HepG2 (cell line): ENCODE measurements around the gene WBP1. TPM values are rescaled to one million over a fixed set of nuclear protein-coding genes. Genes with fewer than 3 reads are reported as not detected.

ENCODE experiments used
- ATRX ChIP-seq: sonication (generic); formaldehyde crosslinking; IDR thresholded peaks from 2 replicates; pipeline ENCODE4 v1.4.0; 2020; ENCODE audit warnings: missing genetic modification reagents, borderline replicate concordance
- HOXA3 ChIP-seq: sonication (generic); formaldehyde crosslinking; IDR thresholded peaks from 2 replicates; pipeline ENCODE4 v1.5.0; 2020; ENCODE audit warnings: missing genetic modification reagents
- MED13 ChIP-seq: sonication (generic); formaldehyde crosslinking; IDR thresholded peaks from 2 replicates; pipeline ENCODE4 v1.5.0; 2020; ENCODE audit warnings: missing genetic modification reagents
- MLLT10 ChIP-seq: sonication (generic); formaldehyde crosslinking; IDR thresholded peaks from 2 replicates; pipeline ENCODE4 v1.4.0; 2020; ENCODE audit warnings: missing genetic modification reagents
- SAP130 ChIP-seq: IDR thresholded peaks from 2 replicates; pipeline ENCODE4 v1.6.1; 2016; ENCODE audit warnings: low read depth
- SIN3A ChIP-seq: IDR thresholded peaks from 2 replicates; pipeline ENCODE4 v1.6.1; 2011; ENCODE audit warnings: low read depth, mild to moderate bottlenecking, control low read depth, low read length, borderline replicate concordance
- STAT5B ChIP-seq: sonication (generic); formaldehyde crosslinking; IDR thresholded peaks from 2 replicates; pipeline ENCODE4 v1.4.0; 2020; ENCODE audit warnings: missing genetic modification reagents
- SYNCRIP ChIP-seq: fragments of 200-400 bp; formaldehyde crosslinking; IDR thresholded peaks from 2 replicates; pipeline ENCODE4 v1.6.1; 2018; ENCODE audit warnings: mild to moderate bottlenecking, low read depth, low read length; ENCODE audit not compliant: insufficient read depth
- TARDBP ChIP-seq: sonication (generic); formaldehyde crosslinking; IDR thresholded peaks from 2 replicates; pipeline ENCODE4 v1.8.0; 2022; ENCODE audit warnings: mild to moderate bottlenecking, missing genetic modification reagents
- ZC3H13 ChIP-seq: sonication (generic); formaldehyde crosslinking; IDR thresholded peaks from 2 replicates; pipeline ENCODE4 v1.8.1; 2023; ENCODE audit warnings: mild to moderate bottlenecking, missing genetic modification reagents, moderate library complexity
- ZFP37 ChIP-seq: sonication (generic); formaldehyde crosslinking; IDR thresholded peaks from 2 replicates; pipeline ENCODE4 v1.4.0; 2020; ENCODE audit warnings: missing genetic modification reagents, borderline replicate concordance
- ZFX ChIP-seq: sonication (generic); formaldehyde crosslinking; IDR thresholded peaks from 2 replicates; pipeline ENCODE4 v1.4.0; 2020; ENCODE audit warnings: mild to moderate bottlenecking, low read depth, missing genetic modification reagents, moderate library complexity
- ZNF17 ChIP-seq: sonication (generic); formaldehyde crosslinking; IDR thresholded peaks from 2 replicates; pipeline ENCODE4 v1.5.0; 2020; ENCODE audit warnings: mild to moderate bottlenecking, missing genetic modification reagents
- ZNF776 ChIP-seq: sonication (generic); formaldehyde crosslinking; IDR thresholded peaks from 2 replicates; pipeline ENCODE4 v1.4.0; 2020; ENCODE audit warnings: mild to moderate bottlenecking, missing genetic modification reagents
- ZSCAN12 ChIP-seq: sonication (generic); formaldehyde crosslinking; IDR thresholded peaks from 2 replicates; pipeline ENCODE4 v1.9.0; 2021; ENCODE audit warnings: mild to moderate bottlenecking, missing genetic modification reagents
- polyA plus RNA-seq, 8 experiments: library from polyadenylated mRNA; depleted of rRNA in 3 of 8; stranded (reverse) in 7 of 8; unstranded in 1 of 8; fragments of >200 nt; fragmentation: Illumina TruSeq in 4 of 8; extraction: Trizol in 4 of 8; gene quantifications; 2 replicates each; pipeline versions ENCODE4 v1.2.1 to v1.2.3, GENCODE V29; 2011 to 2016; ENCODE audit warnings: low read depth in 4 of 8, missing spikeins in 1 of 8, mixed read lengths in 1 of 8; ENCODE audit not compliant: insufficient read depth in 1 of 8
- total RNA-seq, 5 experiments: library from RNA; depleted of rRNA; stranded (reverse); fragments of >200 nt; fragmentation: Illumina TruSeq; extraction: Trizol; gene quantifications; 2 replicates each; pipeline ENCODE4 v1.2.3, GENCODE V29; 2016; ENCODE audit warnings: low read depth in 1 of 5
- TF ChIP-seq, protein P1 (sequence below): IDR thresholded peaks from 2 replicates; pipeline ENCODE4 v1.6.1; 2016; ENCODE audit warnings: low read depth, control low read depth
- TF ChIP-seq, protein P2 (sequence below): sonication (generic); formaldehyde crosslinking; IDR thresholded peaks from 2 replicates; pipeline ENCODE4 v1.5.1; 2020; ENCODE audit warnings: mild to moderate bottlenecking, missing genetic modification reagents
- TF ChIP-seq, protein P3 (sequence below), 2 experiments: sonication (generic) in 1 of 2; formaldehyde crosslinking in 1 of 2; IDR thresholded peaks; 2 replicates each; pipeline versions ENCODE4 v1.5.1 to v1.6.1; 2011 to 2020; ENCODE audit warnings: borderline replicate concordance in 1 of 2, low read depth in 1 of 2, low read length in 1 of 2, mild to moderate bottlenecking in 1 of 2, missing genetic modification reagents in 1 of 2, moderate library complexity in 1 of 2
- TF ChIP-seq, protein P4 (sequence below): IDR thresholded peaks from 2 replicates; pipeline ENCODE4 v1.6.1; 2016; ENCODE audit warnings: mild to moderate bottlenecking, missing biosample characterization, missing genetic modification reagents
- TF ChIP-seq, protein P5 (sequence below): sonication (generic); formaldehyde crosslinking; IDR thresholded peaks from 2 replicates; pipeline ENCODE4 v1.4.0; 2020; ENCODE audit warnings: missing genetic modification reagents
- TF ChIP-seq, protein P6 (sequence below): sonication (generic); formaldehyde crosslinking; IDR thresholded peaks from 2 replicates; pipeline ENCODE4 v1.4.0; 2020; ENCODE audit warnings: mild to moderate bottlenecking, low read depth, missing genetic modification reagents

Gene WBP1
- total and polyA plus RNA-seq, 2 of the 13 experiments (the other 11 are each of a cell fraction or from before 2014, with no cell fraction given): 38.8 to 85.7 TPM

DNA sequence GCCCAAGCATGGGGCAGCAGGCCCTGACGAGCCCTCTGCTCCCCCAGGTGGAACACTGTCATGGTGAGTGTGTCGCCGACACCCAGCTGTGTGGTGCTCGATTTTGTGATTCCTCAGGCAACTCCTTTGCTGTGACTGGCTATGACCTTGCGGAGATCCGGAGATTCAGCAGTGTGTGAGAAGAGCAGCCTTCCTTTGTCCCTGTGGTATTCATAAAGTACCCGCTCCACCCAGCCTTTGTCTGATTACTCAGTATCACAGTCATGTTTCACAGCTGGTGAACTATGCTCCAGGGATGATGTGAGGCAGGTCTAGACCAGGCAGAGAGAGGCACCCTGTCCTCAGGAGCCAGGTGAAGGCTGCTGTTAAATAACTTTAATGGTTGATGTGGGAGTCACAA lies 32.7 kb upstream of the WBP1 start (continued):
- TF ChIP-seq, protein P1, sequence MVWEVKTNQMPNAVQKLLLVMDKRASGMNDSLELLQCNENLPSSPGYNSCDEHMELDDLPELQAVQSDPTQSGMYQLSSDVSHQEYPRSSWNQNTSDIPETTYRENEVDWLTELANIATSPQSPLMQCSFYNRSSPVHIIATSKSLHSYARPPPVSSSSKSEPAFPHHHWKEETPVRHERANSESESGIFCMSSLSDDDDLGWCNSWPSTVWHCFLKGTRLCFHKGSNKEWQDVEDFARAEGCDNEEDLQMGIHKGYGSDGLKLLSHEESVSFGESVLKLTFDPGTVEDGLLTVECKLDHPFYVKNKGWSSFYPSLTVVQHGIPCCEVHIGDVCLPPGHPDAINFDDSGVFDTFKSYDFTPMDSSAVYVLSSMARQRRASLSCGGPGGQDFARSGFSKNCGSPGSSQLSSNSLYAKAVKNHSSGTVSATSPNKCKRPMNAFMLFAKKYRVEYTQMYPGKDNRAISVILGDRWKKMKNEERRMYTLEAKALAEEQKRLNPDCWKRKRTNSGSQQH (CRISPR knock-in tag): no peak
- TF ChIP-seq ZNF17: no peak
- TF ChIP-seq SYNCRIP: no peak
- TF ChIP-seq, protein P2, sequence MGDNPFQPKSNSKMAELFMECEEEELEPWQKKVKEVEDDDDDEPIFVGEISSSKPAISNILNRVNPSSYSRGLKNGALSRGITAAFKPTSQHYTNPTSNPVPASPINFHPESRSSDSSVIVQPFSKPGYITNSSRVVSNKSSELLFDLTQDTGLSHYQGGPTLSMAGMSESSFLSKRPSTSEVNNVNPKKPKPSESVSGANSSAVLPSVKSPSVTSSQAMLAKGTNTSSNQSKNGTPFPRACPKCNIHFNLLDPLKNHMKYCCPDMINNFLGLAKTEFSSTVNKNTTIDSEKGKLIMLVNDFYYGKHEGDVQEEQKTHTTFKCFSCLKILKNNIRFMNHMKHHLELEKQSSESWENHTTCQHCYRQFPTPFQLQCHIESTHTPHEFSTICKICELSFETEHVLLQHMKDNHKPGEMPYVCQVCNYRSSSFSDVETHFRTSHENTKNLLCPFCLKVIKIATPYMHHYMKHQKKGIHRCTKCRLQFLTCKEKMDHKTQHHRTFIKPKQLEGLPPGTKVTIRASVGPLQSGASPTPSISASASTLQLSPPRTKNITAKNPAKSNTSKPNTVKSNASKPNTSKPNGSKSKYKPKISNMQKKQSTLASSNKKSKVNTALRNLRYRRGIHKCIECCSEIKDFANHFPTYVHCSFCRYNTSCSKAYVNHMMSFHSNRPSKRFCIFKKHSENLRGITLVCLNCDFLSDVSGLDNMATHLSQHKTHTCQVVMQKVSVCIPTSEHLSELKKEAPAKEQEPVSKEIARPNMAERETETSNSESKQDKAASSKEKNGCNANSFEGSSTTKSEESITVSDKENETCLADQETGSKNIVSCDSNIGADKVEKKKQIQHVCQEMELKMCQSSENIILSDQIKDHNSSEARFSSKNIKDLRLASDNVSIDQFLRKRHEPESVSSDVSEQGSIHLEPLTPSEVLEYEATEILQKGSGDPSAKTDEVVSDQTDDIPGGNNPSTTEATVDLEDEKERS (CRISPR knock-in tag): no peak
- TF ChIP-seq MED13 (CRISPR knock-in tag): no peak
- 0 out of 2 replicates have a peak, but pooled peaks have one; percentile 27 for TF ChIP-seq ZFP37 (CRISPR knock-in tag)
- TF ChIP-seq ZSCAN12: no peak
- TF ChIP-seq STAT5B (CRISPR knock-in tag): no peak
- no peak for TF ChIP-seq ATRX (CRISPR knock-in tag)
- TF ChIP-seq, protein P3, sequence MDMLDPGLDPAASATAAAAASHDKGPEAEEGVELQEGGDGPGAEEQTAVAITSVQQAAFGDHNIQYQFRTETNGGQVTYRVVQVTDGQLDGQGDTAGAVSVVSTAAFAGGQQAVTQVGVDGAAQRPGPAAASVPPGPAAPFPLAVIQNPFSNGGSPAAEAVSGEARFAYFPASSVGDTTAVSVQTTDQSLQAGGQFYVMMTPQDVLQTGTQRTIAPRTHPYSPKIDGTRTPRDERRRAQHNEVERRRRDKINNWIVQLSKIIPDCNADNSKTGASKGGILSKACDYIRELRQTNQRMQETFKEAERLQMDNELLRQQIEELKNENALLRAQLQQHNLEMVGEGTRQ (IDR thresholded peaks at IDR 0.05; ENCODE audit: low read depth, low read length): no peak
- TF ChIP-seq, protein P3 (CRISPR knock-in tag; IDR thresholded peaks at IDR 0.05; ENCODE audit: borderline replicate concordance): no peak
- no peak for TF ChIP-seq MLLT10 (CRISPR knock-in tag)
- no peak for TF ChIP-seq ZNF776 (CRISPR knock-in tag)
- peak; percentile 67 for TF ChIP-seq SAP130
- TF ChIP-seq, protein P4, sequence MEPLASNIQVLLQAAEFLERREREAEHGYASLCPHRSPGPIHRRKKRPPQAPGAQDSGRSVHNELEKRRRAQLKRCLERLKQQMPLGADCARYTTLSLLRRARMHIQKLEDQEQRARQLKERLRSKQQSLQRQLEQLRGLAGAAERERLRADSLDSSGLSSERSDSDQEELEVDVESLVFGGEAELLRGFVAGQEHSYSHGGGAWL: no peak
- TF ChIP-seq, protein P5, sequence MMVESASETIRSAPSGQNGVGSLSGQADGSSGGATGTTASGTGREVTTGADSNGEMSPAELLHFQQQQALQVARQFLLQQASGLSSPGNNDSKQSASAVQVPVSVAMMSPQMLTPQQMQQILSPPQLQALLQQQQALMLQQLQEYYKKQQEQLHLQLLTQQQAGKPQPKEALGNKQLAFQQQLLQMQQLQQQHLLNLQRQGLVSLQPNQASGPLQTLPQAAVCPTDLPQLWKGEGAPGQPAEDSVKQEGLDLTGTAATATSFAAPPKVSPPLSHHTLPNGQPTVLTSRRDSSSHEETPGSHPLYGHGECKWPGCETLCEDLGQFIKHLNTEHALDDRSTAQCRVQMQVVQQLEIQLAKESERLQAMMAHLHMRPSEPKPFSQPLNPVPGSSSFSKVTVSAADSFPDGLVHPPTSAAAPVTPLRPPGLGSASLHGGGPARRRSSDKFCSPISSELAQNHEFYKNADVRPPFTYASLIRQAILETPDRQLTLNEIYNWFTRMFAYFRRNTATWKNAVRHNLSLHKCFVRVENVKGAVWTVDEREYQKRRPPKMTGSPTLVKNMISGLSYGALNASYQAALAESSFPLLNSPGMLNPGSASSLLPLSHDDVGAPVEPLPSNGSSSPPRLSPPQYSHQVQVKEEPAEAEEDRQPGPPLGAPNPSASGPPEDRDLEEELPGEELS: no peak
- 0 out of 2 replicates have a peak, but pooled peaks have one; percentile 47 for TF ChIP-seq TARDBP (CRISPR knock-in tag)
- TF ChIP-seq SIN3A: 0 out of 2 replicates have a peak, but pooled peaks have one; percentile 38
- peak; percentile 24 for TF ChIP-seq ZC3H13 (CRISPR knock-in tag)
- TF ChIP-seq ZFX (CRISPR knock-in tag): no peak
- TF ChIP-seq, protein P6, sequence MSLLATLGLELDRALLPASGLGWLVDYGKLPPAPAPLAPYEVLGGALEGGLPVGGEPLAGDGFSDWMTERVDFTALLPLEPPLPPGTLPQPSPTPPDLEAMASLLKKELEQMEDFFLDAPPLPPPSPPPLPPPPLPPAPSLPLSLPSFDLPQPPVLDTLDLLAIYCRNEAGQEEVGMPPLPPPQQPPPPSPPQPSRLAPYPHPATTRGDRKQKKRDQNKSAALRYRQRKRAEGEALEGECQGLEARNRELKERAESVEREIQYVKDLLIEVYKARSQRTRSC: no peak
- TF ChIP-seq HOXA3: 0 out of 2 replicates have a peak, but pooled peaks have one; percentile 15
